Measurements from ENCODE around the gene C1orf167.
"Not testable (repeated sequence)": the region's sequence is repeated elsewhere in the genome, so short reads cannot be mapped to it uniquely, and the experiment has no call there.

C1orf167 gene

GRCh38 chr1:11800756-11801433 is 38.9 kb downstream of the C1orf167 start:
- no peak for DNase-seq (ENCODE audit: low read depth)

DNA sequence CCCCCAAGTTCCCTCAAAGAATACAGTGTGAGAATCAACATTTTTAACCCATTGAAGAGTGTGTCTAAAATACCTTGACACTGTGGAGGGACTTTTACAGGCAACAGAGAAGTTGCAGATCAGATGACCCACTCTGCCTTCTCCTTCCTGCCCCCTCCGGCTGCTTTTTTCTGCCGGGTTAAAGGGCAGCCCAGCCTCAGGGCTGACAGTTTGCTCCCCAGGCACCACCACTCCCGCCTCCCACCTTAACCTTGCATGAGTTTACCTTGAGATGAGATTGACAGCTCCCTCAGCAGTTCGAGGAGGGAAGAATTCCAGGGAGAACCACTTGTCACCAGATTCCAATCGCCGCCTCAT is 40.6 kb downstream of the C1orf167 start:
- DNase-seq (ENCODE audit: low read depth), result no peak

GRCh38 chr1:11802973-11803885 is 41.2 kb downstream of the C1orf167 start:
- peak; percentile 67 for DNase-seq (ENCODE audit: low read depth)

DNA sequence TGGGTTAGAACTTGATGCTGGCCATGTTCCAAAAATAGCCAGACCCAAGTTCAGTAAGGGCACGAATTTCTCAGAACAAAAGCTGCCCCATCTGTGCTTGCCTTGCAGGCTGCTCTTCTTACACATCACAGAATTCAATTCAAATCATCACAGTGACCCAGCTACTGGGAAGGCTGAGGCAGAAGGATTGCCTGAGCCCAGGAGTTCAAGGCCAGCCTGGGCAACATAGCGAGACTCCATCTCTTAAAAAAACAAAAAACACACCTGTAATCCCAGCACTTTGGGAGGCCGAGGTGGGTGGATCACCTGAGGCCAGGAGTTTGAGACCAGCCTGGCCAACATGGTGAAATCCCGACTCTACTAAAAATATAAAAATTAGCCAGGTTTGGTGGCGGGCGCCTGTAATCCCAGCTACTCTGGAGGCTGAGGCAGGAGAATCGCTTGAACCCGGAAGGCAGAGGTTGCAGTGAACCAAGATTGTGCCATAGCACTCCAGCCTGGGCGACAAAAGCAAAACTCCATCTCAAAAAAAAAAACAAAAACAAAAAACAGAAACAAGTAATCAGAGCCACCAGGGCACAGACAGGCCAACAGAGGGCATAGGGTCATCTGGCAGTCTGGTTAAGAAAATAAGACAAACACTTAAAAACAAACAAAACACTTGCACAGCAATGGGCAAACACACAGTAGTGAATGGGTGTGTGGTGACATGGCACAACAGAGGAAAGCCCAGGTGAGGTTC is 42.1 kb downstream of the C1orf167 start:
- DNase-seq (ENCODE audit: low read depth), result not testable (repeated sequence)

- DNase-seq (ENCODE audit: low read depth), result no peak
Observed at GRCh38 chr1:11804666-11805421, 42.9 kb downstream of the C1orf167 start.

DNA sequence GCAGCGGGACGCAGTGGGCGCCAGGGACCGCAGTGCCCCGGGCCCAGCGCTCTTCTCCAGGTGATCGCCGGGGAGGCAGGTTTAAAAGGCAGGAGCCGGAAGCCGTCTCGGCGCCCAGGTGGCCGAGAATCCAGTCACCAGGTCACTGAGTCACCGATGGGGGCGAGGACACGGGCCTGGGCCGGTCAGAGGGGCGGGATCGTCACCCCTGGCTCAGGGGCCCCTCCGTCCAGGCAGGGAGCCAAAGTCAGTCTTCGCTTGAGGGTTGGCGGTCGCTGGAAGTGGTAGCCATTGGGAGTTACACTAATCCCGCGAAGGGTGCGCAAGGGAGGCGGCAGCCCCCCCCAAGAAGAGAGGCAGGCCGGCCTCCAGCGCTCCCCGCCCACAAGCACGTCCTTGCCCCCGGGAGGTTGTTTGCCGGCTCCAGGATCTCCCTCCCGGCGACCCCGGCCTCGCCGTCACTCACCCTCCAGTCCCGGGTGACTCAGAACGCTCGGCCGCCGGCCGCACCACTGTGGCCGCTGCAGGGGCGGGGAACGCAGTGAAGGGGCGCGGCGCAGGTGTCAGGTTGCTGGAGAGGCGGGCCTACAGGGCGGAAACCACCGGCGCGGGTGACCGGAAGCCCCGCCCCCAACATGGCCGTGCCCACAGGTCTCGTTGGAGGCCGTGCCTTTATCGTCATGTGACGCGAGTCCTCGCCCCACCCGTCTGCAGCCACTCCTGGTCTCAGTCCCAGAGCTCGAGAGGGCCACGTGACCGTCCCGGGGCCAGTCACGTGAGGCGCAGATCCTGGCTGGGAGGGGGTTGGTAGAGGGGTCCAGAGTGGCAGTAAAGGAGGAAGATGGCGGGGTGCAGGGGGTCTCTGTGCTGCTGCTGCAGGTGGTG is 43.7 kb downstream of the C1orf167 start, which contains the start of the genes CLCN6 and MTHFR:
TSS of gene CLCN6 (plus strand) at position 770 of the 885 bp plus-strand sequence. CDS start at position 842, 72 bp downstream.
TSS of gene MTHFR (minus strand) at position 543 of the 885 bp plus-strand sequence. CDS start 2,848 bp downstream, outside the sequence.
- DNase-seq (ENCODE audit: low read depth), result peak; percentile 97

DNA sequence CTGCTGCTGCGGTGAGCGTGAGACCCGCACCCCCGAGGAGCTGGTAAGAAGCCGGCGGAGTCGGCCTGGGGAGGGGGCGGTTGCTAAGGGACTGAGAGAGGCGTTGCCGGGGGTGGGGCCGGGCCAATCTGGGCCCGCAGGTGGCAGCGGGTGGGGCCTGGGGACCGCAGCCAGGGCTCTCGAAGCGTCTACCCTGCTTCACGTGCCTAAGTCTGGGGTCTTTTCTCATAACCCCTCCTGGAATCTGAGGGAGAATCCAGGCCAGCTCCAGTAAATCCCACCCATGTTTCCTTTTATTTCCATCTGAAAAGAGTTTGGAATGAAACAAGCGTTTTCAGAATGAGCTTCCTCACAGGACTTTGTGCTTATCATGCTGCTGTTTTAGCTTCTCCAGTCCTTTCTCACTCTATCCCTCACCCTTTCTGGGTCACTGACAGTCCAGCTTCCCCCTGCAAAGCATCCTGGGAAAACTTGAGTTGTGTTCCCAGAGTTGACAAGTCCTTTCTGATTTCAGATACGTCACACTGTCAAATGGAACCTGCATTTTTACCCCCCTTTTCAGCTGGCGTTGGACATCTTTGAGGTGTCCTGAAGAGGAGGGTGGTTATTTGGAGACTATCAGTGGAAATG is 44.4 kb downstream of the C1orf167 start:
- no peak for DNase-seq (ENCODE audit: low read depth)

DNA sequence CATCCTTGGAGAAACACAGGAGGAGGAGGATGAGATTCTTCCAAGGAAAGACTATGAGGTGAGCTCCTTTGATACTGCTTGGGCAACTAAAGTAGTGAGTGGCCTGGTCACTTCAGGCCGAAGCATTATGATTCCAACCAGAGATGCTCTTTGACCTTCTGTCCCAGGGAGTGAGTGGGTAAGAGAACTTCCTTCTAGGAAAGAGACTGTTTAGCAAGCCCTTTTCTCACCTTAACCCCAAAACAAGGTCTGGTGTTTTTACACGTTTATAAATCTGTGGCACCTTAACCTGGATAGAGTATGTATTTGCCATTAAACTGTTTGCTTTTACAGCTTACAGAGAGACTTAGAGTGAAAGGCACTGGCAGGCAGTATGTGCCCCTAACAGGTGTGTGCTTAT is 45.1 kb downstream of the C1orf167 start:
- DNase-seq (ENCODE audit: low read depth), result no peak

GRCh38 chr1:11813021-11813420 is 51.0 kb downstream of the C1orf167 start:
- no peak for DNase-seq (ENCODE audit: low read depth)

GRCh38 chr1:11817192-11817591 is 55.2 kb downstream of the C1orf167 start:
- no peak for DNase-seq (ENCODE audit: low read depth)

DNA sequence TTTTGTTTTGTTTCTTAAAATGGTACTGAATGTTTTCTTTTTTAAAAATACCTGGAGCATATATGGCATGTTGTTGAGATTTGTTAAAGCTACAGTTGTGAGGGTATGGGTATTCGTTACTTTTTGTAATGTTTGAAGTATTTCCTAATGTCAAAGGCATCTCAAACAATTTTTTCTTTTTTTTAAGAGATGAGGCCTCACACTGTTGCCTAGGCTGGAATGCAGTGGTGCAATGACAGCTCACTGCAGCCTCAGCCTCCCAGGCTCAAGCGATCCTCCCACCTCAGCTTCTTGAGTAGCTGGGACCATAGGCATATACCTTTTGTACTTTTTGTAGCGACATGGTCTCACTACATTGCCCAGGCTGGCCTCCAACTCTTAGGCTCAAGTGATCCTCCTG is 60.1 kb downstream of the C1orf167 start:
- DNase-seq (ENCODE audit: low read depth), result no peak

GRCh38 chr1:11823366-11824137 is 61.6 kb downstream of the C1orf167 start:
- DNase-seq (ENCODE audit: low read depth), result no peak

DNA sequence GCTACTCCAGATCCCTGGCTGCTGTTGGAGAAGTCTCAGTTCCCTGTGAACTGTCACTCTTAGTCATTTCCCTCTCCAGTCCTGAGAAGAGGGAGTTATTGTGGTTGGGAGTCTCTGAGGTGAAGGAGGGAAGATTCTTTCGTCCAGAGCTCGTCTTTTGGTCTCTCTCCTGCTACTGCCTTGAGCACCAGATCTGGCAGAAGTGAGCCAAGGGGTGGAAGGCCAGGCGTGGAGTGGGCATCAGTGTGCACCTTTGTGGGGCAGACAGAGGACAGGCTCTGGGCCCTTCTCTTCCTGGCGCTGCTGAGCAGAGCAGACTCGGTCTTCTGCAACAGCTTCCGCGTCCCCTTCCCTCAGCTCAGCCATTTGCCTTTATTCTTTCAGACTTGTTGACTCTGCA is 63.1 kb downstream of the C1orf167 start:
- DNase-seq (ENCODE audit: low read depth), result no peak

DNA sequence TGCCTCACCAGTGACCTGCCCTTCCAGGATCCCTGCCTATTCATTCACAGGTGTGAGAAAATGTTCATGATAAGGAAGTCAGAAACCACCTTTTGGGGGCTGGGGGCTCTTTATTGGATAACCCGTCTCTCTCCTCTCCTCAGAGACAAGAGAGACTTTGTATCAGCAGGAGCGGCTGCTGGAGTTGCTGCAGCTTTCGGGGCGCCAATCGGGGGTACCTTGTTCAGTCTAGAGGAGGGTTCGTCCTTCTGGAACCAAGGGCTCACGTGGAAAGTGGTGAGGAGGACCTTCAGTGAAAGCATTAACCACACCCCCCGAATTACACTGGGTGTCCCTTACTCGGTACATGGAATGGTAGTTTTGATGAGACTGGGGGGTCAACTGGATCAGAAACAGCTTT is 65.0 kb downstream of the C1orf167 start:
- DNase-seq (ENCODE audit: low read depth), result no peak

DNA sequence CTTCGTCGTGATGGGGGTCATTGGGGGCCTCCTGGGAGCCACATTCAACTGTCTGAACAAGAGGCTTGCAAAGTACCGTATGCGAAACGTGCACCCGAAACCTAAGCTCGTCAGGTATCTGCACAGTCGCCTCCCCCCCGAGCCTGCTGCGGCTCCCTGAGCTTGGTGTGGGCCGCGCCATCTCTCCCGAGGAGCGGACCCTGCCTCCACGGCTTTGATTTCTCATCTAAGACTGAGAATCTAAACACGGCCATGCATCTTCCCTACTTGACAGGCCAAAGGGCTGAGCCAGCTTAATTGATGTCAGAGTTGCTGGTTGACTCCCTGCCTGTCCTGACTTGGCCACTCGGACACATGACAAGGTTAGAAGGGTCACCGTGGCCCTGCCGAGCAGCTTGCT is 66.5 kb downstream of the C1orf167 start:
- DNase-seq (ENCODE audit: low read depth), result no peak

DNA sequence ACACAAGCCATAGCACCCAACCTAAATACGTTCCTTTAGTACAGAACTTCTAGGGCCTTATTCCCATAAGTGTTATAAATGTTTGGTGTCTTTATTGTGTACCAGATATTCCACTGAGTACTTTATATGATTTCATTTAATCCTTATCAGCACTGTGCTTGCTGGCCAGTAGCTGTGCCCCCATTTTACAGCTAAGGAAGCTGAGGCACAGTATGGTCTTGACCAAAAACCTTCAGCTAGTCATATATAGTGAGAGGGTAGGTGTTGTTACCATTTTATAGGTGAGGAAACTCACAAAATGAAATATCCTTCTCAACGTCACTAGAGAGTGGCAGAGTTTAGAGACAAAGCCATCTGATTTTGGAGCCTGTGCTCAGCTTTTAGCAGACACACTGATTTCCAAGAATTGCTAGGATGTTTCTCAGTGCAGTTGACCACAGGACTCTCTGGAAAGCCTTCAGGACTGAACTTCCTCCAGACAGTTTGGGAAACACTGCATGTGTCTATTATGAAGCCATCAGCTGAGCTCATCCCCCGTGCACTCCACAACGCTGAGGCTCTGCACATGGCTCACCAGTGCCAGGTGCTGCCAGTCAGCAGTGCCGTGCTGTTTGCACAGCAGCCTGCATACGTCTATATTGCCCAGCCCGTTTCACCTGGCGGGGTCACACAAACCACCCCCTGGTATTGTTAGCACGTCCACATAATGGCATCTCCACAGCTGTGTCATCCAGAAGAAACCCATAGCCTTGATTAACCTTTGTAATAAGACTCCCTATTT is 70.1 kb downstream of the C1orf167 start:
- no peak for DNase-seq (ENCODE audit: low read depth)

GRCh38 chr1:11833497-11833896 is 71.5 kb downstream of the C1orf167 start:
- no peak for DNase-seq (ENCODE audit: low read depth)

GRCh38 chr1:11833900-11834299 is 71.9 kb downstream of the C1orf167 start:
- no peak for DNase-seq (ENCODE audit: low read depth)
